ENCODE measurements around the gene MRPL14. TPM values are rescaled to one million over a fixed set of nuclear protein-coding genes. Genes with fewer than 3 reads are reported as not detected.

The MRPL14 gene
- total and polyA plus RNA-seq, 2 of the 8 experiments (the other 6 are each of a cell fraction or from before 2014, with no cell fraction given): 82.0 to 97.1 TPM

GRCh38 chr6:44133981-44134711, 6.9 kb upstream of the MRPL14 start:
- Histone ChIP-seq H4K8ac (ENCODE audit: extremely low read depth, insufficient read depth, low read length) (no peak overlapping the region), H3K9ac (replicated peaks in 1 of 4; ENCODE audit: extremely low read depth in 1 of 4, low read depth in 3 of 4, low read length in 3 of 4) (no peak overlapping the region), H3K14ac (ENCODE audit: insufficient read length) (no peak overlapping the region), H2BK12ac (ENCODE audit: low read depth, low read length) (no peak overlapping the region), H4K5ac (ENCODE audit: insufficient read length, low read depth, low read length) (no peak overlapping the region), H3K4me1 (replicated peaks in 1 of 4; ENCODE audit: control insufficient read depth in 3 of 4, insufficient read depth in 4 of 4, low read length in 3 of 4) (peaks cover 7 to 20% (median 14%) of the 10 kb centered on the region in 4 experiments), H3K27ac (ENCODE audit: low read depth, low read length) (no peak overlapping the region), H4K20me1 (replicated peaks in 1 of 2; ENCODE audit: control insufficient read depth in 1 of 2, insufficient read depth in 2 of 2, low read length in 2 of 2) (peaks cover 10 to 15% of the 10 kb centered on the region in 2 experiments), H3K79me2 (ENCODE audit: control insufficient read depth in 1 of 2, insufficient read depth in 2 of 2, low read length in 2 of 2) (peaks cover 0 to 12% of the 10 kb centered on the region in 2 experiments; a peak in 2 of 4 replicates), H2BK120ac (replicated peaks; ENCODE audit: low read depth, low read length) (no peak overlapping the region), H3K9me3 (ENCODE audit: insufficient read depth in 2 of 2, low read depth in 1 of 2, low read length in 1 of 2) (no peaks in the 10 kb centered on the region), H2AFZ (ENCODE audit: low read length) (no peak overlapping the region), H3K4ac (replicated peaks; ENCODE audit: insufficient read length, low read depth, low read length) (no peak overlapping the region), H4K91ac (replicated peaks; ENCODE audit: insufficient read length, low read length) (no peak overlapping the region), H2AK5ac (ENCODE audit: low read depth, low read length) (no peak overlapping the region), H3K4me2 (ENCODE audit: insufficient read depth in 1 of 2, low read depth in 2 of 2, low read length in 2 of 2) (0 out of 4 replicates have a peak overlapping the region, but pooled peaks of 1 of the 2 experiments have one; percentile 3), H3K4me3 (ENCODE audit: extremely low read depth in 1 of 4, insufficient read depth in 2 of 4, low read depth in 3 of 4, low read length in 4 of 4) (peak overlapping the region in 1 of 4 experiments; percentile 30; a peak in 1 of 8 replicates), H3K36me3 (ENCODE audit: control insufficient read depth in 2 of 4, insufficient read depth in 4 of 4, low read length in 3 of 4) (peaks cover 0 to 5% (median 3%) of the 10 kb centered on the region in 4 experiments; a peak in 4 of 8 replicates), H3K79me1 (ENCODE audit: low read depth, low read length) (peaks cover 4% of the 10 kb centered on the region; the same call in 1 of the 2 replicates), H2BK15ac (ENCODE audit: low read length) (no peak overlapping the region), H3K18ac (ENCODE audit: extremely low read depth, low read length) (no peak overlapping the region), H3K56ac (replicated peaks; ENCODE audit: insufficient read length, low read depth, low read length) (no peak overlapping the region), H2BK20ac (ENCODE audit: low read length) (no peak overlapping the region), H3K23ac (ENCODE audit: insufficient read length) (no peak overlapping the region), H3K23me2 (ENCODE audit: low read depth, low read length) (no peaks in the 10 kb centered on the region), H3K27me3 (replicated peaks in 1 of 4; ENCODE audit: control insufficient read depth in 3 of 4, extremely low read depth in 1 of 4, insufficient read depth in 3 of 4, low read length in 3 of 4) (no peaks in the 10 kb centered on the region), H2BK5ac (ENCODE audit: low read depth, low read length) (no peak overlapping the region)
- ChIA-PET POLR2A (ENCODE audit: partially characterized antibody) (interaction anchor here (0.7 to 2.0 kb wide), 8 partner anchors 10 to 117 kb away, joined by 3 to 6 read pairs (median 4); no protein-coding TSS in a partner anchor), CTCF (ENCODE audit: partially characterized antibody) (interaction anchor here (0.6 to 11.1 kb wide), 18 partner anchors 10 to 165 kb away, joined by 3 to 128 read pairs (median 4); partner anchors contain the start of genes CAPN11 and SLC29A1)
- no peak for FAIRE-seq
- WGBS, 2 experiments (ENCODE audit: extremely low coverage in 1 of 2, insufficient coverage in 1 of 2, insufficient read length in 1 of 2, insufficient replicate concordance in 2 of 2, low coverage in 1 of 2, low lambda C conversion rate in 2 of 2, missing lambda C conversion rate in 1 of 2): 90% methylated on average over 12 of the region's 12 CpGs; no CpG with 5 or more reads in 1 of the 2 experiments
- no peak for DNase-seq (ENCODE audit: low read depth in 1 of 2, low spot score in 2 of 2)
- no peak for TF ChIP-seq MAX (IDR thresholded peaks at IDR 0.05)
- no peak for TF ChIP-seq BCL11A (IDR thresholded peaks at IDR 0.05; ENCODE audit: low read depth in 2 of 2, low read length in 2 of 2)
- TF ChIP-seq HDAC2 (IDR thresholded peaks at IDR 0.05; ENCODE audit: borderline replicate concordance in 1 of 2, low read depth in 2 of 2, low read length in 2 of 2): no peak
- no peak for TF ChIP-seq GTF2F1 (IDR thresholded peaks at IDR 0.05; ENCODE audit: borderline replicate concordance, low read depth, low read length)
- no peak for TF ChIP-seq TEAD4 (IDR thresholded peaks at IDR 0.05; ENCODE audit: low read depth, low read length)
- TF ChIP-seq JUND (IDR thresholded peaks at IDR 0.05; ENCODE audit: low read length): no peak
- no peak for TF ChIP-seq PHF8 (conservative IDR thresholded peaks at IDR 0.05; ENCODE audit: low read depth, low read length)
- no peak for TF ChIP-seq GABPA (IDR thresholded peaks at IDR 0.05; ENCODE audit: borderline replicate concordance, insufficient read depth, low read length)
- no peak for TF ChIP-seq BRCA1 (IDR thresholded peaks at IDR 0.05; ENCODE audit: low read depth, low read length)
- no peak for TF ChIP-seq CHD2 (IDR thresholded peaks at IDR 0.05; ENCODE audit: low read length)
- TF ChIP-seq HDAC6 (IDR thresholded peaks at IDR 0.05; ENCODE audit: low read depth, low read length): no peak
- no peak for TF ChIP-seq BACH1 (IDR thresholded peaks at IDR 0.05; ENCODE audit: low read length)
